ENCODE measurements around the gene CDKAL1.

The CDKAL1 gene

DNA sequence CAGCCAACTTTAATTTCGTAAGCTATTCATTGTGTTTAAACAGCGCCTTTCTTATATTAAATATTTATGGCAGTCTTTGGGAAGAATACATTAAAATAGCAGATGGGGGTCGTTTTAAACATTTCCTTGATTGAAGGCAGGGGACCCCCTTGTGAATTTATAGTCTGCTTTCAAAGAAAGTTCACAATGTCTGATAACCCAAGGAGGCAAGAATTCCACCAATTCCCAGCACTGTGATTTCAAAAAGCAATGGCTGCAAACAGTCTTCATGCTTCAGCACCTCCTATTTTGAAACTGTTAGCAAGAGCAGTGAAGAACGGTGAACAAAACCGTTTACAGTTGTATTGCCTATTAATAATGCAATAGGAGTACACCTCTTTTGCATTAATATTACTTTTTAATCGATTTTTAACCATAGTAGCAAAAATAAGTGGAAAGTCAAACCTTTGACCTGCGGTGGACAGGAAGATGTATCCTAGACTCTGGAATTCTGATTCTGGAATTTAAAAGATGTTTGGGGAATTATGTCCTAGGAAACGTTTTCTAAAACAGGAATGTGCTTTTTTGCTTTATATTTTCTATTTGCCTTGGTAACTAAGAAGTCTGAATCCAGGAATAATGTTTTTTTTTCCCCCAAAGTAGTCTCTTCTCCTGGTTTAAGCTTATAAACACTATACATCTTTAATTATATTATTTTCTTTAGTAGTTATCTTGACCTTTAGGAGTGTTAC lies 393.0 kb downstream of the CDKAL1 start:
- Histone ChIP-seq H3K4me3 (no peak overlapping the region), H3K27ac (no peak overlapping the region)

DNA sequence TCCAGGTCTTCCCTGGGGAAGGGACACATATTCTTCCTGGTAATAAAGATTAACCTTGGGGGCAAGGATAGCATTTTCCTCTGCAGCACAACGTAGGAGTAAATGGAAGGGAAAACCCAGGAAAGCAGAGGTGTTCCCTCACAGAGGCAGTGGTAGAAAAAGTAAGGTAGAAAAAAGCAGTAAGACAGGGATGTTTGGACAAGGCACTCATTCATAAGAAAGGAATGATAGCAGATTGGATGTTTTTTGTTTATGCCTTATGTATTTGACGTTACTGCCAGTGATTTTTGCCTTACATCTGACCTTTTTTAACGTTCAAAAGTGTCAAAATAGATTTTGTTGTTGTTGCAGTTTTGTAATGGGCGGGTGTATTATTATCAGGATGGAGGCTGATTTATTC lies 395.0 kb downstream of the CDKAL1 start:
- peak overlapping the region in 1 of 21 experiments; percentile 2 for H3K27ac ChIP-seq

DNA sequence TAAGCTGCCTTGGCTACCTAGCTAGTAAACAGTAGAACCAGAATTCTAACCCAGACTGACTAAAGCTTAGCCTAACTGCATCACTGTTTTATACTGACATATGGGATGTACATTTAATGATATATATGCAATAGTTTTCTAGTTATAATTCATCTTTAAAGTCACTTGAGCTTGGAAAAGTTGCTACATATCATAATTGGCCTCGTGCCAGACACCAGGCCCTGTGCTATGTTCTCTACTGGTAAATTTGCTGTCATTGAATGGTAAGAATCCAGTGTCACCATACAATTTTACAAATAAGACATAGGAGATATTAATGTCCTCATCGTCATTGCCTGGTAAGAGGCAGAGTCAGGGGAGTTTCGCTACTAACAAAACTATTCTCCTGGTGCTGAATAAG lies 396.8 kb downstream of the CDKAL1 start:
- H3K27ac ChIP-seq = no peak overlapping the region
- H3K4me3 ChIP-seq = no peak overlapping the region

More for the DNA sequence above, 395.0 kb downstream of the CDKAL1 start:
- H3K4me3 ChIP-seq = no peak overlapping the region

DNA sequence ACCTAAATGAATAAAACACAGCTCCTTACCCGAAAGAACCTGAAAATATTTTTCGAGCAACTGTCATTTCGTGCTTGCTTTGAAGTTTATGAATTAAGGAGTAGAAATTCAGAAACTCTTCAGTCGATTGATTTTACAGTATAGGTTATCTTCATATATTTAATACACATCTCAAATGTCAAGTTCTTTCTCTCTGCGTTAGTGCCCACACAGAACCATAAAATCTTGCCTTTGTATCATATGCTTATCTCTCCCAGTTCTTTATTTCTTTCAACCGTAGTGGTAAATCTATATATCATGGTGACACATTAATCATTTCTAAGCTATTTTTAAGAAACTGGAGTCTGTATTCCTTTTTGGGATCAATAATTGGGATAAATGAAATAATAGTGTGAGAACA lies 397.5 kb downstream of the CDKAL1 start:
- H3K4me3 ChIP-seq = no peak overlapping the region
- no peak overlapping the region for H3K27ac ChIP-seq

DNA sequence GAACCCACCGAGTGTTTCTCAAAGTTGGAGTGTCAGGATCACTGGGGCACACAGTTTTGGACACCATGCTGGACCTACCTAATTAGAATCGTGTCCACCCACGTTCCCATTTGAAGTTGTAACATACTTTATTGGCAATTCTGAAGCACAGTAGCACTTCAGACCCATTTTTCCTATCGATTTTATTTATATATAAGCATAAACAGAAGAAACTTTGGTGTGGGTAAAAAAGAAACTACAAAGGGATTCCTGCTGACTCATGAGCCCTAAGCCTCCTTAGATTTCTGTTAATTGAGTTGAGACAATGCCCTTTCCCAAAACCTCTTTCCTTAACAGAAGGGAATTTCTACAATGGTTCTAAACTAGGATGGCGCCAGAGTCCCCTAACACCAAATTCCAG lies 398.0 kb downstream of the CDKAL1 start:
- H3K4me3 ChIP-seq = no peak overlapping the region

DNA sequence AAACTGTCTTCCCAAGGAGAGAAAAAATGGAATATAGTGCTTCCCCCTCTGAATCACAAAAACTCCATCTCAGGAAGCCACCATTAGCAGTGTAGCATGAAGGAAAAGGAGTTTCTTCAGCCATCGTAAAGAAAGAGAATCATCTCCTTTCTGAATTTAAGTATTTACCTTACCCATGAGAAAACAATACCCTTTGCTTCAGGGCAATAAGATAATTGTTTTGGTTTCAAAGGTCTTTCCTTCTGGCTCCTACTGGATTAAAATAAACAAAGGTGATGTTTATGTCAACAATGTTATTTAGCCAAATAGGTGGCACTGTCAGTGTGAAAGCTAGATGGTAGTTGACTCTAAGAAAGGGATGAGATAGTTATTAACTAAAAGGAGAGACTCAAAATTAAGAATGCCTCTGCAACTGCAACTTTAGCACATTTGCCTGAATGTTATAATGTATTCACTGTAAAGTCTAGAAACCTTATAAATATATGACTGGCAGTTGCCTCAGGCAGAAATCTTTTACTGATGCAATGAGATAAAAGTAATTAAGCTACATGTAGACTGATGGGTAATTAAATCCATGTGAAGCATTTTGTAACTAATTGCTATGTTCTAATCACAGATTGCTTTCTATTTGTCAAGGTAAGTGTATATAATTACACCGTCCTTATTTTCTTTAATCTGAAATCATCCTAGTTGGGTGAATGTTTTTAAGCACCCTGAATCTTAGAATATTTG lies 399.0 kb downstream of the CDKAL1 start:
- Histone ChIP-seq H3K4me3 (no peak overlapping the region), H3K27ac (peak overlapping the region in 1 of 21 experiments; percentile 59)

More for the DNA sequence above, 398.0 kb downstream of the CDKAL1 start:
- H3K27ac ChIP-seq = no peak overlapping the region

DNA sequence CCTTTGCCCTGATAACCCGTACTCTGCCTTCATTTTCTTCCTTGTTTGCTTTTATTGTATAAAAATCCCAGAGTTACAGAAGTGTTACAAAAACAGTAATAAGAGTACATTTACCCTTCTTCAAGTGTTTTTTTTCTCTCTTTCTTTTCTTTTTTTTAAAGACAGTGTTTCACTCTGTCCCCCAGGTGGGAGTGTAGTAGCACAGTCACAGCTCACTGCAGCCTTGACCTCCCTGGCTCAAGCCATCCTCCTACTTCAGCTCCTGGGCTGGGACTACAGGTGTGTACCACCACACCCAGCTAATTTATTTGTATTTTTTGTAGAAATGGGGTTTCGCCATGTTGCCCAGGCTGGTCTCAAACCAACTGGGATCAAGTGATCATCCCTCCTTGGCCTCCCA lies 402.7 kb downstream of the CDKAL1 start:
- Histone ChIP-seq H3K27ac (no peak overlapping the region), H3K4me3 (no peak overlapping the region)

DNA sequence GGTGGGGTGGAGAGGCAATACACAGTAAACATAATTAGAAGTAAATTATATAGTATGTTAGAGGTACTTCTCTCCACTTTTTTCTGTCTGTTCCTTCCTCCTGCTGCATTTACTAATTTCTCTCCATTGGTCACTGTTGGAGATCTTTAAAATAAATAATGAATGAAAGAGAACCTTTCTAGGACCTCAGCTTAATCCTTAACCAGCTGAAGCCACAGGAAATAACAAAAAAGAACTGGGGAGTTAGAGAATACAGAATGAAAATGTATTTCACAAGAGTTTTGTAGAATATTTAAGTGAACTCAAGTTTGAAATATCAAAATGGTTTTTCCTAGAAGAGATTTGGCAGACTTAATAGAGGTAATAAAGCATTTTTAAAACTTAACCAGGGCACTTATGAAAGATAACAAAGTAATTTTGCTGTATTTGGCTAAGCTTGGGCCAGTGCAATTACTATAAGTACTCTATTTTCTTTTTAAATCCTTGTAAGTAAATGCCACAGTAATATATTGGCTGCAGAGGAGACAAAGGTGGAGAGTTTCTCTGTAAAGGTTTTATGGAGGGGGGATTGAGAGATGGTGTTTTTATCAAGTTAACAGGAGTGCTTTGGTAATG lies 405.0 kb downstream of the CDKAL1 start:
- Histone ChIP-seq H3K4me3 (no peak overlapping the region), H3K27ac (no peak overlapping the region)

DNA sequence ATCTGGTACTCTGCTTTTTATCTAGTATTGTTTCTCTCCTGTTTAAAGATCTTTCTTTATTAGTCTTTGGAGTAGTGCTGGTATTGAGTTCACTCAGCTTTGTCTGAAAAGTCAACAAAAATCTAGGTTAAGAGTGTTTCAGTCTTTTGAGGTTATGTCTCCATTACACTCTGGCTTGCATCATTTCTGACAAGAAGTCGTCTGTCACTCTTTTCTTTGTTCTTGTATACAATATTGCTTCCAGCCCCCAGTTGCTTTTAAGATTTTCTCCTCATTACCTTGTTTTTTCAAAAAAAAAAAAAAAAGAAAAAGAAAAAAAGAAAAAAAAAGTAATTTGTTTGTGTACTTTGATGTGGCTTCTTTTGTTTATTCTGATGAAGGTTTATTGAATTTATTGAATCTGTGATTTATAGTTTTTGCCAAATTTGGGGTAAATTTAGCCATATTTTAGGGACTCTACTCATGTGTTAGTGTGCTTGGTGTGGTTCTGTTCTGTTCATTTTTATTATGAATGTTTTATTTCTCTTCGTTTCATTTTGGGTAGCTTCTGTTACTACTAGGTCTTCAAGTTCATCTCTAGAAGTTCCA lies 408.9 kb downstream of the CDKAL1 start:
- no peak overlapping the region for H3K27ac ChIP-seq
- H3K4me3 ChIP-seq = no peak overlapping the region

DNA sequence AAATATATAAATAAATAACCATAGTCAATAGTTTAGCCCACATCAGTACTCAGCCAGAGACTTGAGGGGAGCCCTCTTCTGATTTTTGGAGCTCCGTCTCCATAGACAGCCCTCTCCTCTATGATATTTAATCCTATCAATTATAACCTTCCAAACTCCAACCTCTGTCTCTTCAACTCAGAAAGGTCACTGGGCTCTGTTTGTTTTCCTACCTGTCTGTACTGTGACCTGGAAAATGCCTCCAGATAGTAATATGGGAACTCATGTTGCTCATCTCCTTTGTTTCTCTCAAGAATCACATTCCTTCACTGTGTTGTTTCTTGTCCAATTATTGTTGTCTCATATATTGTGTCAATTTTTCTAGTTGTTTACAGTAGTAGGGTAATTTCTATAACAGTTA lies 409.7 kb downstream of the CDKAL1 start:
- Histone ChIP-seq H3K4me3 (no peak overlapping the region), H3K27ac (no peak overlapping the region)

DNA sequence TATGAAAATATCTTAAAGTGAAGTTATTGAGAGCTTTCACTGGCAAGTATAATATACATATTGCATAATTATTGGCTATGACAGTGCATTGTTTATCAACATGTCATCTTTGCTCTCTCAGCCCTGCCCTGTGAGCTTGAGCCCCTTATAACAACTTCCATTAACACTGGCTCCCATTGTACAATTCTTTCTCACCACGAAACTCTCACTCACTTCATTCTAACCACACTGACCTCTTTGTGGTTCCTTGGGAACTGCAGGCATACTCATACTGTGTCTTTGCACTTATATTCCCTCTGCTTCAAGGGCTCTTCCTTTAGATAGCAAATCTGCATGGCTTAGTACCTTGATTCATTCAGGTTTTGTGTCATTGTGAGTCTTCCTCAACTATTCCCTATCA lies 411.8 kb downstream of the CDKAL1 start:
- Histone ChIP-seq H3K27ac (no peak overlapping the region), H3K4me3 (no peak overlapping the region)

DNA sequence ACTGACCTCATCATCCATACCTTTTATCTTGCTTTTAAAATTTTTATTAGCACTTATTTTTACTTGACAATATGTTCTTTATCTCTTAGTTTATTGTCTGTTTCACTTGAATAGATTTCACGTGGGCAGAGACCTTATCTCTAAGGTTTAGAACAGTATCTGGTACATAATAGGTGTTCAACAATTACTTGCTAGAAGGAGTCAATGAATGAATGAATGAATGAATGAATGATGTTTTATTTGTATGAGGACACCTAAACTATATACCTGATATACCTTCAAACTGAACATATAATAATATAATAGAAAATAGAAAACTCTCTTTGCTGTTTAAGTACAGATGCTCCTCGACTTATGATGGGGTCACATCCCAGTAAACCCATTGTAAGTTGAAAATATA lies 412.6 kb downstream of the CDKAL1 start:
- Histone ChIP-seq H3K27ac (no peak overlapping the region), H3K4me3 (no peak overlapping the region)

DNA sequence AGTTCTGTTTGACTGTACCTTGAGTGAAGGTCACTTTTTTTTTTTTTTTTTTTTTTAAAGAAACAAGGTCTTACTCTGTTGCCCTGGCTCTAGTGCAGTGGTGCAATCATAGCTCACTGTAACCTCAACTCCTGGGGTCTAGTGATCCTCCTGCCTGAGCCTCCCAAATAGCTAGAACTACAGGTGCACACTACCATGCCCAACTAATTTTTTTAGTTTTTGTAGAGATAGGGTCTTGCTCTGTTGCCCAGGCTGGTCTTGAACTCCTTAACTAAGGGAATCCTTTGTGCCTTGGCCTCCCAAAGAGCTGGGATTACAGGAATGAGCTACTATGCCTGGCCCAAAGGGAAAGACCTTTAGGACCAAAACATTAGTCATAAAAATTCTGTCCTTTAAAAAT lies 413.7 kb downstream of the CDKAL1 start:
- H3K27ac ChIP-seq = no peak overlapping the region
- no peak overlapping the region for H3K4me3 ChIP-seq

DNA sequence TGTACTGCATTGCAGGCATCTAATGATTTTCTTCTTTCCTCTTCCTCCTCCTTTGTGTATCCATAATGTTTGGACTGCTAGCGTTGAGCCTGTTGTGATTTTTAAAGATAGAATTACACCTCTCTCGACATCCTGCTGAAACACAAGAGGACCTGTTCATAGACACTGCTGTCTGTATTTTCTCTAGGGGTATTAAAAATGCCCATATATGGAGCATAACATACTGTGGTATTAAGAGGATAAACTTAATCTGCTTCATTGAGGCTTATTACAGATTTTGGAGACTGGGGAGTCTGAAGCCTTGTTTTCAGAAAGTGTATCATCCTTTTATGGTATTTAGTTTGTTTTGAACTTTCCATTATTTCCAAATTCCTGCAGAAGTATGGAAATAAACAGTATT lies 414.3 kb downstream of the CDKAL1 start:
- no peak overlapping the region for H3K27ac ChIP-seq

DNA sequence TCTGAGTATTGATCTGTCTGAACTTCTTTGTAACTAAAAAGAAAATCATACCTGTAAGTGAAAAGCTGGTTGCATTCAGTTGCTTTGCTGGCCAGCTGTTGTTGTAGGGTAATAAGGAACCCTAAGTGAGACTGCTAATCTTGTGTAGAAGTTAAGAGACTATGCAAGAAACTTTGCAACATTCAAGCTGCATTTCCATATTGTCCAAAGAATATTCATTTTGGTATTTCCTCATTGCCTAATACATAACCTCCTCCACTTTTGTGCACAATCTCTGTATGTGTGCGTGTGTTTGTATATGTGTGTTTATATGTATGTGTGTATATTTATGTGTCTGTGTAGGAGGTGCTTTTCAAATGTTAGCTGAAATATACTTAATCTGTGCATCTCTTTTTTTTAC lies 414.9 kb downstream of the CDKAL1 start:
- H3K27ac ChIP-seq = no peak overlapping the region
- no peak overlapping the region for H3K4me3 ChIP-seq

More for the DNA sequence above, 414.3 kb downstream of the CDKAL1 start:
- H3K4me3 ChIP-seq = no peak overlapping the region

DNA sequence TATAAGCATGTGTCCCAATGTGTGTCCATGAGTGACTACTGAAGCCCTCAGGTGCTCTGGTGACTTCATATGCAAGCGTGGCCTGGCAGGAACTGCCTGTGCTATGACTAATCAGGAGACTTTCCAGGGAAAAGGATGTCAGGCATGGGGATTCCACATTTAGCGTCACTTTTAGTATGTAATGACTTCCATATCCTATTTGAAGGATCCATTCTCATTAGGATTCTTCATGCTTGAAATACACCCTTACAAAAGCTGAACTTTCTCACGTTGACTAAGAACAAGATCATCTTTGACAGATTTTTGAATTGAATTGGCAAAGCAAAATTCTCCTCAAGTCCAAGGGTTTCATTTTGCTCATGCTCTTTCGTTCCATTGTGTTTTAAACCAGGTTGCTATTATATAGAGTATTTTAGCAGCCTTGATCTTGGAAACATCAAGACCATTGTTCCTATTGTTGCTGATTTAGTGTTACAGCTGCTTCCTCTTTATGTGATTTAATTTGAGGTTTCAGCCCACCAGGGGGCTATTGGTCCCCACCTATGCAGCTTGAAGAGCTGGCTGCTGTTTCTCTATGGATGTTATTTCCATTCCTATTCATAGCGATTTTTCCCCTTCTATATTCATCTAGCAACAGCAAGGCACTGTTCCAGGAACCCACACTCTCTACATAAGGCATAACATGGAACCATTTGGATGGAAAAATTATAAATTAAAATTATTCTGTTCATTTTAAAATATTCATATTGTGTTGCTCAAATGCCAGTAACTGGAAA lies 418.6 kb downstream of the CDKAL1 start:
- Histone ChIP-seq H3K4me3 (no peak overlapping the region), H3K27ac (no peak overlapping the region)

DNA sequence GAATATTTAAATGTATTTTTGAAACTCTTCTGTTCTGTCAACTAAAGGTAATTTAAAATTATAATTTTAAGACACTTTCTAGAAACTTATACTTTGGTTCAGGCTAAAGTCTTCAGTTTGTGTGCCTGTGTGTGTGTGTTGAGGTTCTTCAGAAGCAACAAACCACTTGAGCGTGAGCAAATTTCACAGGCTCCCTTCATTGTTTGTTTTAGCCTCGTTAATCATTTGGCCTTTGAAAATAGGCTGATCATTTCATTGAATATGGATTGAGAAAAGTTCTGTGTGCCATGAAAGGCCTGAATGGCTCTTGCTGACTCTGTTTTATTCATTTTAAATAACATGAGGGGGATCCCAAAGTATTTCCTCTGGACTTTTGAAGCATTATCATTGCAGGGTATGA lies 420.1 kb downstream of the CDKAL1 start:
- Histone ChIP-seq H3K4me3 (no peak overlapping the region), H3K27ac (no peak overlapping the region)

DNA sequence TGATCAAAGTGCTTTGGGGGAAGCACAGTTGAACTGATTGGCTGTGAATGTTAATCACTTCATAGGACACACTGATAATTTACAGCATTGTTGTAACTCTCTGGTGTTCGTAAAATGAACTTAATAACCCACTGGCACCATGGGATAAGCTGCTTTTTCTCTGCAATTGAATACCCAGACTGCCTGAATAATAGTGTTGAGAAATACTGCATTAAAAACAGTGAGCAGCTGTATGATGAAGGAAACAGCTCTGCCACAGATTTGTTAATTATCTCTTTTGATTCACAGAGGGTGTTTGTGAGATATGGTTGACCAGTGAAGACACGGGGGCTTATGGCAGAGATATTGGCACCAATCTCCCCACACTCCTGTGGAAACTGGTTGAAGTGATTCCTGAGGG lies 420.9 kb downstream of the CDKAL1 start:
- Histone ChIP-seq H3K4me3 (no peak overlapping the region), H3K27ac (no peak overlapping the region)

DNA sequence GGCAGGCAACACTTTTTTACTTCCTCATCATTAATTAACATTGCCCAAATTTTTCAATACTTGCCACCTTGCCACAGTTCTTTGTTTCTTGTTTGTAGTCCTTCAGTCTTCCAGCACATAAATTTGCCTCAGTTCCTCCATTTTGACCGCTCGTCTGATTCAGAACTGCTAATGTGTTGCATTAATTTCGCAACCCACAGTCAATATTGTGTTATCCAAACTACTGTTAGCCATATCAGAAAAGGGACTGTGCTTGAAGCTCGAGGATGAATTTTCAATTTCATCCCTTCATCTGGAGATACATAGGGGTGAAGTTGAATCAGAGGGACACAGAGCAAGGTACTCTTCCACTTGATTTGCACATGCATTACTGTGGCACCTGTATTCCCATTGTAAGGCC lies 421.5 kb downstream of the CDKAL1 start:
- H3K4me3 ChIP-seq = no peak overlapping the region
- no peak overlapping the region for H3K27ac ChIP-seq

DNA sequence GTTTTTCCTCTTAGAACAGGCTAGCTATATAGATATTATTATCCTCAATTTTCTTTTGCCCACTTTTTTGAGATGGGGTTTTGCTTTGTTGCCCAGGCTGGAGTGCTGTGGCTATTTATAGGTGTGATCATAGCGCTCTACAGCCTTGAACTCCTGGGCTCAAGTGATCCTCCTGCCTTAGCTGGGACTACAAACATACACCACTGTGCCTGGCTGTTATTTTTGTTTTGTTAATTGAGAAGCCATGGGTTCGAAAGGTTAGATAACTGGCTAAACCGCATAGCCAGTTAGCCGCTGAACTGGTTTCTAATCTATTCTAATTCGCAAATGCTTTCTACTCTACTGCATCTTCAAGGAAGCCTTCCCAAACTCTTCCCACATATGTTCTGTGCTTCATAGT lies 425.8 kb downstream of the CDKAL1 start:
- H3K27ac ChIP-seq = no peak overlapping the region
- no peak overlapping the region for H3K4me3 ChIP-seq
